OCI-LY7 (cell line): ENCODE measurements around the gene NATD1.

Experiments used
- EZH2phosphoT487 ChIP-seq: fragments of 200-600 bp; sonication (generic); IDR thresholded peaks from 2 replicates; pipeline ENCODE4 v1.6.1; 2018; ENCODE audit warnings: low read depth, borderline replicate concordance, mild to moderate bottlenecking, mixed run types, antibody characterized with exemption, low read length, moderate library complexity, mixed read lengths
- TF ChIP-seq, protein P1 (sequence below): fragments of 200-600 bp; sonication (generic); conservative IDR thresholded peaks from 2 replicates; pipeline ENCODE4 v1.5.1; 2014; ENCODE audit warnings: mild to moderate bottlenecking, antibody characterized with exemption, low read length, moderate library complexity, mixed read lengths

DNA sequence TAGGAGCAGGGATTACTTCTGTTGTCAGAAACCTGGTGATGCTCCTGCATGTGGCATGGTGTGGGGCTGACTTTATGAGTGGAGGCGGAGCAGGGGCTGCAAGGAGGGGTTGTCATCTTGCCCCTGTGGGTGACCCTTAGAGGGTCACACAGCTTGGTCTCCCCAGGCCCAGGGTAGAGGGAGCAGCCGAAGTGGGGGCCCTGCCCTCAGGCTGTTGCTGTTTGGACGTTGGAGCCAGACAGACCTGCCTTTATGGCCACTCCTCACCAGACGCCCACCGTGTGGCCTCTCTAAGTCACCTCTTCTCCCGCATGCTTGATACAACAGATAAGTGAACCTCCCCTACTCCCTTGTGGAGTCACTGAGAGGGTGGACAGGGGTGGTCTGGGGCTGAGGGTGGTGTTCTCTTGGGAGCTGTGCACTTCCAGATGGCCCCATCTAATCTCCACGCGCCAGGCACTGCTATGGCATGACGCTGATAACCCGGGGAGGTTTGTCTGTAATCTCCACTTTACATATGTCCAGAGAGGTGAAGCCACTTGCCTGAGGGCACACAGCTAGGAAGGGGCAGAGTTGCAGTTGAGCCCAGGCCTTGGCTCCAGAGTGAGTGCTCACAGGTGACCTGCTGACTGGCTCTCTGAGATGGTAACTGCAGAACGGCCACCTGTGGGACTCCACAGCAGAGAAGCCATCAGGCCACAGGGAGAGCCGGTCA is 41.3 kb upstream of the NATD1 start:
- TF ChIP-seq, protein P1, sequence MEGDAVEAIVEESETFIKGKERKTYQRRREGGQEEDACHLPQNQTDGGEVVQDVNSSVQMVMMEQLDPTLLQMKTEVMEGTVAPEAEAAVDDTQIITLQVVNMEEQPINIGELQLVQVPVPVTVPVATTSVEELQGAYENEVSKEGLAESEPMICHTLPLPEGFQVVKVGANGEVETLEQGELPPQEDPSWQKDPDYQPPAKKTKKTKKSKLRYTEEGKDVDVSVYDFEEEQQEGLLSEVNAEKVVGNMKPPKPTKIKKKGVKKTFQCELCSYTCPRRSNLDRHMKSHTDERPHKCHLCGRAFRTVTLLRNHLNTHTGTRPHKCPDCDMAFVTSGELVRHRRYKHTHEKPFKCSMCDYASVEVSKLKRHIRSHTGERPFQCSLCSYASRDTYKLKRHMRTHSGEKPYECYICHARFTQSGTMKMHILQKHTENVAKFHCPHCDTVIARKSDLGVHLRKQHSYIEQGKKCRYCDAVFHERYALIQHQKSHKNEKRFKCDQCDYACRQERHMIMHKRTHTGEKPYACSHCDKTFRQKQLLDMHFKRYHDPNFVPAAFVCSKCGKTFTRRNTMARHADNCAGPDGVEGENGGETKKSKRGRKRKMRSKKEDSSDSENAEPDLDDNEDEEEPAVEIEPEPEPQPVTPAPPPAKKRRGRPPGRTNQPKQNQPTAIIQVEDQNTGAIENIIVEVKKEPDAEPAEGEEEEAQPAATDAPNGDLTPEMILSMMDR: no peak
- no peak for TF ChIP-seq EZH2phosphoT487
